HT1080 (cell line): ENCODE data around the gene GJA1. TPM values are rescaled to one million over a fixed set of nuclear protein-coding genes. Genes with fewer than 3 reads are reported as not detected.

Experiments
- DNase-seq: peaks from one replicate; pipeline ENCODE4 v3.0.0-alpha.2; 2015; ENCODE audit warnings: low read depth
- small RNA-seq: library from RNA; depleted of rRNA; stranded (forward); fragments of <200 nt; gene quantifications from one replicate; pipeline ENCODE3, GENCODE V24; 2014
- total RNA-seq: library from RNA; depleted of rRNA; stranded (reverse); fragments of >200 nt; shearing (Covaris generic); gene quantifications from 2 replicates; pipeline ENCODE4 v1.2.3, GENCODE V29; 2014; rRNA removed

GJA1 gene
- total RNA-seq, 1 experiment from 2014 or later = not detected

GRCh38 chr6:121482751-121483150, 47.3 kb downstream of the GJA1 start:
- DNase-seq = no peak

- DNase-seq = no peak
Measured at GRCh38 chr6:121485359-121485811, 49.9 kb downstream of the GJA1 start.

- no peak for DNase-seq
Measured at GRCh38 chr6:121491576-121491975, 56.1 kb downstream of the GJA1 start.

- DNase-seq = no peak
Measured at GRCh38 chr6:121492536-121492935, 57.1 kb downstream of the GJA1 start.

- no peak for DNase-seq
Measured at GRCh38 chr6:121497970-121498375, 62.5 kb downstream of the GJA1 start.

GRCh38 chr6:121498481-121499276, 63.2 kb downstream of the GJA1 start:
- no peak for DNase-seq

Small RNA genes lying within 50 kb of the gene (small RNA-seq; reads per million reads assigned to genes)
- gene RNU4-35P = not detected

Other genes with a start within 250 kb of the GJA1 start
- 1.9 and 2.4 TPM in 2 replicates for gene TBC1D32, start 101.2 kb upstream of the GJA1 start, total RNA-seq